ENCODE results near the gene NXPE4.

The NXPE4 gene

GRCh38 chr11:114563077-114563476 lies 32.5 kb downstream of the NXPE4 start:
- in situ Hi-C loops (cut with MboI; ENCODE audit: low sequenced_read_pairs) = no loop called here

GRCh38 chr11:114562166-114562916 lies 33.2 kb downstream of the NXPE4 start:
- in situ Hi-C loops (cut with MboI; ENCODE audit: low sequenced_read_pairs) = no loop called here

GRCh38 chr11:114559425-114560310 lies 35.9 kb downstream of the NXPE4 start, which contains the start of gene NXPE1:
TSS of gene NXPE1 (minus strand) at chr11:114559881. CDS start at chr11:114551201, 8,680 bp downstream.
- in situ Hi-C loops (cut with MboI; ENCODE audit: low sequenced_read_pairs) = no loop called here

- in situ Hi-C loops (cut with MboI; ENCODE audit: low sequenced_read_pairs) = no loop called here
These were observed 39.5 kb downstream of the NXPE4 start for GRCh38 chr11:114556135-114556534.

- in situ Hi-C loops (cut with MboI; ENCODE audit: low sequenced_read_pairs) = no loop called here
These were observed 41.9 kb downstream of the NXPE4 start for GRCh38 chr11:114553642-114554041.

- in situ Hi-C loops (cut with MboI; ENCODE audit: low sequenced_read_pairs) = no loop called here
These were observed 44.5 kb downstream of the NXPE4 start for GRCh38 chr11:114551060-114551459.

- in situ Hi-C loops (cut with MboI; ENCODE audit: low sequenced_read_pairs) = no loop called here
These were observed 69.9 kb downstream of the NXPE4 start for GRCh38 chr11:114525682-114526081.

- in situ Hi-C loops (cut with MboI; ENCODE audit: low sequenced_read_pairs) = no loop called here
These were observed 71.5 kb downstream of the NXPE4 start for GRCh38 chr11:114524122-114524521.

- in situ Hi-C loops (cut with MboI; ENCODE audit: low sequenced_read_pairs) = no loop called here
These were observed 72.8 kb downstream of the NXPE4 start for GRCh38 chr11:114522818-114523217.

All from hTERT RPE-1 (cell line).